Thoracic aorta (tissue), 2 donors: Measurements from ENCODE around the gene IL20RB. TPM values are rescaled to one million over a fixed set of nuclear protein-coding genes. Genes with fewer than 3 reads are reported as not detected.

Experiments used
- ATAC-seq: fragments of 150-250 bp; one replicate; pipeline ENCODE4 v1.8.0; 2017; ENCODE audit warnings: low read depth; ENCODE audit not compliant: insufficient number of reproducible peaks, low FRiP score
- DNase-seq: peaks from one replicate; pipeline ENCODE4 v3.0.0-alpha.2; 2020; ENCODE audit warnings: low spot score
- H3K27ac ChIP-seq, 2 donors: fragments of 200-600 bp; sonication (generic); 1 replicate in 1 of 2; 2 replicates in 1 of 2; pipeline ENCODE4 v1.5.1; 2016; ENCODE audit warnings: mild to moderate bottlenecking in 2 of 2, moderate library complexity in 2 of 2
- H3K27me3 ChIP-seq: fragments of 200-600 bp; sonication (generic); replicated peaks from 2 replicates; pipeline ENCODE4 v1.6.0; 2016; ENCODE audit warnings: mild to moderate bottlenecking; ENCODE audit not compliant: insufficient read depth
- H3K36me3 ChIP-seq: fragments of 200-600 bp; sonication (generic); one replicate; pipeline ENCODE4 v1.5.1; 2016
- H3K4me1 ChIP-seq, 2 donors: fragments of 200-600 bp; sonication (generic); 1 replicate in 1 of 2; 2 replicates in 1 of 2; pipeline versions ENCODE4 v1.5.1 to v1.6.0; 2016; ENCODE audit warnings: low read depth in 2 of 2, mild to moderate bottlenecking in 1 of 2; ENCODE audit not compliant: control insufficient read depth in 1 of 2
- H3K4me3 ChIP-seq: fragments of 200-600 bp; sonication (generic); 2 replicates; pipeline ENCODE4 v1.5.1; 2016; ENCODE audit warnings: mild to moderate bottlenecking
- H3K9me3 ChIP-seq: fragments of 200-600 bp; sonication (generic); 2 replicates; pipeline ENCODE4 v1.5.1; 2016
- total RNA-seq, 2 donors: library from RNA; depleted of rRNA; stranded (reverse); fragments of >200 nt; gene quantifications; one replicate each; pipeline versions ENCODE4 v1.1.0 to v1.2.3, GENCODE V29; 2016
- TF ChIP-seq, protein P1 (sequence below): fragments of 200-600 bp; sonication (generic); IDR thresholded peaks from one replicate; pipeline ENCODE4 v1.5.1; 2019; ENCODE audit warnings: antibody characterized with exemption

The IL20RB gene
- total RNA-seq, 2 donors from 2014 or later: 0.71 to 1.6 TPM

DNA sequence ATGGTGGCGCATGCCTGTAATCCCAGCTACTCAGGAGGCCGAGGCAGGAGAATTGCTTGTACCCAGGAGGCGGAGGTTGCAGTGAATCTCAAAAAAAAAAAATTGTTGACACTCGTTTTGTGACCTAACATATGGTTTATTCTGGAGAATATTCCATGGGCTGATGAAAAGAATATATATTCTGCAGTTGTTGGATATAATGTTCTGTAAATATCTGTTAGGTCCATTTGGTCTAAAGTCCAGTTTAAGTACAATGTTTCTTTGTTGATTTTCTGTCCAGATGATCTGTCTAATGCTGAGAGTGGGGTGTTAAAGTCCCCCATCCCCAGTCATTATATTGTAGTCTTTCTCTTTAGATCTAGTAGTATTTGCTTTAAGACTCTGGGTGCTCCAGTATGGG lies 15.6 kb downstream of the IL20RB start:
- no peak overlapping the region for H3K27ac ChIP-seq
- ATAC-seq (no peak), DNase-seq (no peak)
- H3K4me3 ChIP-seq: no peak overlapping the region
- no peaks in the 10 kb centered on the region for H3K4me1 ChIP-seq
- H3K9me3 ChIP-seq: peaks cover 14% of the 10 kb centered on the region
- TF ChIP-seq, protein P1, sequence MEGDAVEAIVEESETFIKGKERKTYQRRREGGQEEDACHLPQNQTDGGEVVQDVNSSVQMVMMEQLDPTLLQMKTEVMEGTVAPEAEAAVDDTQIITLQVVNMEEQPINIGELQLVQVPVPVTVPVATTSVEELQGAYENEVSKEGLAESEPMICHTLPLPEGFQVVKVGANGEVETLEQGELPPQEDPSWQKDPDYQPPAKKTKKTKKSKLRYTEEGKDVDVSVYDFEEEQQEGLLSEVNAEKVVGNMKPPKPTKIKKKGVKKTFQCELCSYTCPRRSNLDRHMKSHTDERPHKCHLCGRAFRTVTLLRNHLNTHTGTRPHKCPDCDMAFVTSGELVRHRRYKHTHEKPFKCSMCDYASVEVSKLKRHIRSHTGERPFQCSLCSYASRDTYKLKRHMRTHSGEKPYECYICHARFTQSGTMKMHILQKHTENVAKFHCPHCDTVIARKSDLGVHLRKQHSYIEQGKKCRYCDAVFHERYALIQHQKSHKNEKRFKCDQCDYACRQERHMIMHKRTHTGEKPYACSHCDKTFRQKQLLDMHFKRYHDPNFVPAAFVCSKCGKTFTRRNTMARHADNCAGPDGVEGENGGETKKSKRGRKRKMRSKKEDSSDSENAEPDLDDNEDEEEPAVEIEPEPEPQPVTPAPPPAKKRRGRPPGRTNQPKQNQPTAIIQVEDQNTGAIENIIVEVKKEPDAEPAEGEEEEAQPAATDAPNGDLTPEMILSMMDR: no peak
- H3K36me3 ChIP-seq: no peaks in the 10 kb centered on the region
- H3K27me3 ChIP-seq: no peaks in the 10 kb centered on the region

DNA sequence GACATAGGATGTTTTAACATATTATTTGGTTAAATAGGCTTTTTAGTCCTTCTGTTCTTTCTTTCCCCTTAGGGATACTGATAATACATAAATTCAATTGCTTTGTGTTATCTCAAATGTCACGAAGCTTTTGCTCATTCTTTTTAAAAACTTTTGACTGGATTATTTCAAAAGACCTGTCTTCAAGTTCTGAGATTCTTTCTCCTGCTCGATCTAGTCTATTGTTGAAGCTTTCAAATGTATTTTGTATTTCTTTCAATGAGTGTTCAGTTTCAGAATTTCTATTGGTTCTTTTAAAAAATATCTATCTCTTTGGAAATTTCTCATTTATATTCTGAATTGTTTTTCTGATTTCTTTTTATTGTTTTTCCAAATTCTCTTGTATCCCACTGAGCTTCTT lies 16.9 kb downstream of the IL20RB start:
- H3K9me3 ChIP-seq: peaks cover 14% of the 10 kb centered on the region
- H3K27ac ChIP-seq: no peak overlapping the region
- no peaks in the 10 kb centered on the region for H3K27me3 ChIP-seq
- no peak for ATAC-seq
- no peaks in the 10 kb centered on the region for H3K4me1 ChIP-seq
- no peak overlapping the region for H3K4me3 ChIP-seq
- TF ChIP-seq, protein P1: no peak
- no peak for DNase-seq
- H3K36me3 ChIP-seq: no peaks in the 10 kb centered on the region

DNA sequence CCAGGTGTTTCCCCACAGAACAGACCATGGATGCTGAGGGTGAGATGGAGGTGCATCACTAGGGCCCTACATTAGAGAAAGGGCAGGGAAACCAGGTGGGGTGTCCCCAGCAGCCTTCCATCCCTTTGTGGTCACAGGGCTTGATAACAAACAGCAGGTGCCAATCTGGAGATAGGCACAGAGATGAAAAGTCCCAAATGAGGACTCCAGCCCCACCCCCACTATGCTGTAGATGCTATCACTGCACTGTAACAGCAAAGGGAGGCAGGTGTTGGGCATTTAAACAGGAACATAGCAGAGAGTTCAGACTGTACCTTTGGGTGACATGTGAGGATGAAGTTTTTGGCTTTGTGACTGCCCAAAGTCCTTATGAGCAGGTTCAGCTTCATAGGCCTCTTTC lies 21.4 kb downstream of the IL20RB start:
- DNase-seq: no peak
- Histone ChIP-seq H3K4me1 (no peaks in the 10 kb centered on the region), H3K4me3 (no peak overlapping the region), H3K9me3 (peaks cover 8% of the 10 kb centered on the region), H3K27me3 (no peaks in the 10 kb centered on the region), H3K27ac (no peak overlapping the region), H3K36me3 (no peaks in the 10 kb centered on the region)
- ATAC-seq: no peak
- TF ChIP-seq, protein P1: no peak

DNA sequence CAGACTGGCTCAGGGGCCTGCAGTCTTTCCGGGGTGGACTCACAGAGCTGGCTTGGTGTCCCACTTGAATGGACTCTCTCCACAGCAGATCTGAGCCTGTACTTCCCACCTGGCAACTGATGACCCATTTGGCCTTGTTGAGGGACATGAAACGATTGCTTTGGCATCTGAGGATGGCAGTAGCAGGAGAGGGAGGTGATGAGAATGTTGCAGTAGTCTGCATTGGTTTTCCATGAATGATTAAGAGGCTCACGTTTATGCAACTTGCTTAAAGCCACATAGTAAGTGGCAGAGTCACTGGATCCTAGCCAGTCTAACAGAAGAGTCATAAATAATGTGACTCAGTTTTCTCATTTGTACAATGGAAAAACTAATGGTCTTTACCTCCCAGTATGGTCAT lies 21.9 kb downstream of the IL20RB start:
- Histone ChIP-seq H3K36me3 (no peaks in the 10 kb centered on the region), H3K4me3 (no peak overlapping the region), H3K27me3 (no peaks in the 10 kb centered on the region), H3K4me1 (peaks cover under 1 to 2% of the 10 kb centered on the region in 2 donors), H3K9me3 (peaks cover 4% of the 10 kb centered on the region), H3K27ac (no peak overlapping the region)
- TF ChIP-seq, protein P1: no peak
- no peak for DNase-seq
- no peak for ATAC-seq

DNA sequence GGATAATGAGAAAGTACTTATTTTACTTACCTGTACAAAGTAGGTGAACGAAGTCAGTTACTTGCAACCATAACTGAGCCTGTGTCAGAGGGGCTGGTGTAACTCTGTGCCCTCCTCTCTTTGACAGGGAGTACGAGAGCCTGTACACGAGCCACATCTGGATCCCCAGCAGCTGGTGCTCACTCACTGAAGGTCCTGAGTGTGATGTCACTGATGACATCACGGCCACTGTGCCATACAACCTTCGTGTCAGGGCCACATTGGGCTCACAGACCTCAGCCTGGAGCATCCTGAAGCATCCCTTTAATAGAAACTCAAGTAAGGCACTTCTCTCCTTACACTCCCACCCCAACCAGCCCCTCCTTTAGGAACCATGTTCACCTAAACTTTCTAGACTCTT lies 24.2 kb downstream of the IL20RB start:
- Histone ChIP-seq H3K9me3 (no peaks in the 10 kb centered on the region), H3K4me1 (peaks cover 3 to 6% of the 10 kb centered on the region in 2 donors), H3K27me3 (no peaks in the 10 kb centered on the region), H3K27ac (no peak overlapping the region), H3K4me3 (no peak overlapping the region), H3K36me3 (no peaks in the 10 kb centered on the region)
- no peak for DNase-seq
- TF ChIP-seq, protein P1: no peak
- ATAC-seq: no peak
